Thymus (tissue), 11 donors: ENCODE data around the gene CDKN2A. TPM values are rescaled to one million over a fixed set of nuclear protein-coding genes. Genes with fewer than 3 reads are reported as not detected.

Experiments
- DNase-seq, 9 donors: peaks; one replicate each; pipeline ENCODE4 v3.0.0-alpha.2; 2013; ENCODE audit warnings: low spot score in 9 of 9, low read depth in 6 of 9, missing footprints in 1 of 9
- H3K27ac ChIP-seq, 2 donors: one replicate each; pipeline ENCODE4 v1.5.1; 2013; ENCODE audit warnings: control low read depth in 1 of 2, low read depth in 1 of 2, low read length in 1 of 2, mild to moderate bottlenecking in 1 of 2, moderate library complexity in 1 of 2
- H3K27me3 ChIP-seq, 2 donors: one replicate each; pipeline ENCODE4 v1.5.1; 2013; ENCODE audit warnings: low read length in 1 of 2; ENCODE audit not compliant: control insufficient read depth in 2 of 2, insufficient read depth in 1 of 2
- H3K36me3 ChIP-seq, 2 donors: one replicate each; pipeline ENCODE4 v1.5.1; 2013; ENCODE audit warnings: low read length in 1 of 2, mild to moderate bottlenecking in 1 of 2, moderate library complexity in 1 of 2; ENCODE audit not compliant: control insufficient read depth in 2 of 2, insufficient read depth in 2 of 2
- H3K4me1 ChIP-seq, 2 donors: one replicate each; pipeline ENCODE4 v1.5.1; 2013; ENCODE audit warnings: low read length in 2 of 2; ENCODE audit not compliant: control insufficient read depth in 2 of 2, insufficient read depth in 2 of 2
- H3K4me3 ChIP-seq, 2 donors: one replicate each; pipeline ENCODE4 v1.5.1; 2013; ENCODE audit warnings: low read length in 2 of 2, control low read depth in 1 of 2, mild to moderate bottlenecking in 1 of 2
- H3K9me3 ChIP-seq, 2 donors: one replicate each; pipeline ENCODE4 v1.5.1; 2013; ENCODE audit warnings: low read length in 1 of 2, mild to moderate bottlenecking in 1 of 2; ENCODE audit not compliant: control insufficient read depth in 2 of 2, insufficient read depth in 1 of 2
- WGBS: extraction: QIAGEN DNeasy Blood & Tissue Kit; methylation state at CpG from one replicate; pipeline ENCODE4 v1.1.7; 2013; 5-methylcytosine and 5-hydroxymethylcytosine counted together
- polyA plus RNA-seq: library from polyadenylated mRNA; stranded (reverse); fragments of 200-250 nt; gene quantifications from one replicate; pipeline ENCODE4 v1.2.3, GENCODE V29; 2013
- total RNA-seq: library from RNA; stranded (reverse); fragments of 120-200 nt; gene quantifications from one replicate; pipeline ENCODE4 v1.2.4, GENCODE V29; 2013
- donor health status: healthy.

The CDKN2A gene
- total and polyA plus RNA-seq, 2 donors, result 1.6 to 5.3 TPM

GRCh38 chr9:21936161-21936560 is 58.0 kb downstream of the CDKN2A start:
- no peak overlapping the region for H3K27ac ChIP-seq
- H3K36me3 ChIP-seq, result peaks cover 0 to 3% of the 10 kb centered on the region in 2 donors
- no peak overlapping the region for H3K4me3 ChIP-seq
- no peaks in the 10 kb centered on the region for H3K27me3 ChIP-seq
- 97% methylated on average over 1 of the region's 1 CpG for WGBS
- H3K9me3 ChIP-seq, result no peaks in the 10 kb centered on the region
- H3K4me1 ChIP-seq, result no peaks in the 10 kb centered on the region
- no peak for DNase-seq

DNA sequence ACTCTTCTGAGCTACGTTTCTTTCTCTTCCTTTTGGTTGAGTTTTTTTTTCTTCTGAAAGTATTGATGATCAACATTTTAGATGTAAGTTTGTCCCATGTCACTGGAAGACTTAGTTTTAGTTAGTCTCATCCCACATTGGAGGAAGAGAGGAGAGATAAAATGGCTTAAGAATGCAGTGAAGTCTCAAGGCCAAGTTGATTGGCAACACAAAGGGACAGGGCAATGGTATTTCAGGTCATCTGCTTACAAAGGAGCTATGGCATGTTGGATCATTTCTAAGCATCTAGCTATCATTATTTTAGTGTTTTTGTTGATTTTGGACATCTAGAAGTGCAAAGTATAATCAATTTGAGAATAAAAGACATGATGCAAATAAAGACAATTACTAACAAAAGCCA is 58.6 kb downstream of the CDKN2A start:
- Histone ChIP-seq H3K36me3 (peaks cover 0 to 5% of the 10 kb centered on the region in 2 donors), H3K27me3 (no peaks in the 10 kb centered on the region), H3K27ac (no peak overlapping the region), H3K9me3 (no peaks in the 10 kb centered on the region), H3K4me1 (no peaks in the 10 kb centered on the region), H3K4me3 (no peak overlapping the region)
- no peak for DNase-seq
- WGBS, result 90% methylated on average over 1 of the region's 1 CpG

GRCh38 chr9:21933865-21934264 is 60.3 kb downstream of the CDKN2A start:
- WGBS, result 97% methylated on average over 2 of the region's 2 CpGs
- no peaks in the 10 kb centered on the region for H3K4me1 ChIP-seq
- DNase-seq, result no peak
- H3K36me3 ChIP-seq, result peaks cover 0 to 5% of the 10 kb centered on the region in 2 donors
- H3K27me3 ChIP-seq, result no peaks in the 10 kb centered on the region
- no peaks in the 10 kb centered on the region for H3K9me3 ChIP-seq
- H3K27ac ChIP-seq, result no peak overlapping the region
- no peak overlapping the region for H3K4me3 ChIP-seq

- Histone ChIP-seq H3K9me3 (no peaks in the 10 kb centered on the region), H3K27ac (no peak overlapping the region), H3K36me3 (peaks cover 0 to 5% of the 10 kb centered on the region in 2 donors), H3K4me1 (no peaks in the 10 kb centered on the region), H3K4me3 (no peak overlapping the region), H3K27me3 (no peaks in the 10 kb centered on the region)
- DNase-seq, result no peak
Observed at GRCh38 chr9:21933281-21933680, 60.9 kb downstream of the CDKN2A start.

DNA sequence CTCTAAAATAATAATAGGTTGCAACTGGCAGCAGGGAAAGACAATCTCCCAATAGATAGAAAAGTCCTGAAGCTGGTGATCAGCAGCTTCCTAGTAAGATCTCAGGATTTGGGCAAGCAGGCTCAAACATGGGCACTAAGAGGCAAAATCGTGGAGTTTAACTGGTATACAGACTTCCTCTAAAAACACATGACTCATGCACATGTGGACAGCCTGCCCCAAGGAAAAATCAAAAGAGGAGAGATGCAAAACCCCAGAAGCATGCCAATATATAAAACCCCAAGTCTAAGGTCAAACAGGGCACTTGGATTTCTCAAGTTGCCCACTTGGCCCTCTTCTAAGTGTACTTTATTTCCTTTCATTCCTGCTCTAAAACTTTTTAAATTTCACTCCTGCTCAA is 62.8 kb downstream of the CDKN2A start:
- WGBS, result 95% methylated on average over 1 of the region's 1 CpG
- Histone ChIP-seq H3K27ac (no peak overlapping the region), H3K4me1 (no peaks in the 10 kb centered on the region), H3K9me3 (no peaks in the 10 kb centered on the region), H3K36me3 (peaks cover 0 to 5% of the 10 kb centered on the region in 2 donors), H3K4me3 (no peak overlapping the region), H3K27me3 (no peaks in the 10 kb centered on the region)
- DNase-seq, result no peak

DNA sequence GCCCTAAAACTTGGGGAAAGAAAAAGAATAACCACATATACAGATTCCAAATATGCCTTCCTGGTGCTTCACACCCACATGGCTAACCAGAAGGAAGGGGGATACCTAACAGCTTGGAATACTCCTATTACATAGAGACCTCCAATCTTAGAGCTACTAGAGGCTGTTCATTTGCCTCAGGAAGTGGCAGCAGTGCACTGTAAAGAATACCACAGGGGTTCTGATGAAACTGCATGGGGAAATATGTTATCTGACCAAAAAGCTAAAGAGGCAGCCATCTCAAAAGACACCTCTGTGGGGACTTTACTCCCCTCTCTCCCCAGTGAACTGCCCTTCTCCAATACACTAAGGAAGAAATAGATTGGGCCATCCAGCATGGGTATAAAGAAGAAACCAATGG is 66.4 kb downstream of the CDKN2A start:
- peaks cover 0 to 5% of the 10 kb centered on the region in 2 donors for H3K36me3 ChIP-seq
- H3K4me1 ChIP-seq, result peaks cover 0 to 3% of the 10 kb centered on the region in 2 donors
- DNase-seq, result no peak
- H3K27ac ChIP-seq, result no peak overlapping the region
- no peaks in the 10 kb centered on the region for H3K9me3 ChIP-seq
- no peaks in the 10 kb centered on the region for H3K27me3 ChIP-seq
- no peak overlapping the region for H3K4me3 ChIP-seq

DNA sequence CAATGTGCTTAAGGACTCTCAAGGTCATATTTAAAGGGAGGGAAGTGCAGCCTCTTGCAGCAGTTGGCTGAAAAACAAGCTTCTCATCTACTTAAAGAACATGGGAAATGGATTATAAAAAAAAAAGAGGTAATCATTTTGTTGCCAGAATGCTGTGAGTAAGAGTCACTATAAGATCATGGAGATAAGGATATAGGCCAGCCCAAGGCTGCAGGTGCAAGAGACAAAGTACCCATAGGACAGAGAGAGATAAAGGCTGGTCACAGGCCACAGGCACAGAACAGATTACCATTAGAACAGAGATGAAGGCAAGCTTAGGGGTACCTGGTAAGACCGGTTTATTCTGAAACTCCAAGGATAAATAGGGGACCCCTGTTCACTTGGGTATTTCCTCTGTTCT is 70.5 kb downstream of the CDKN2A start:
- 100% methylated on average over 1 of the region's 1 CpG for WGBS
- Histone ChIP-seq H3K36me3 (no peaks in the 10 kb centered on the region), H3K9me3 (no peaks in the 10 kb centered on the region), H3K4me1 (peaks cover 4 to 11% of the 10 kb centered on the region in 2 donors), H3K27ac (no peak overlapping the region), H3K4me3 (no peak overlapping the region), H3K27me3 (no peaks in the 10 kb centered on the region)
- DNase-seq, result no peak

GRCh38 chr9:21919377-21920362 is 74.5 kb downstream of the CDKN2A start:
- Histone ChIP-seq H3K9me3 (no peaks in the 10 kb centered on the region), H3K4me1 (peaks cover 4 to 11% of the 10 kb centered on the region in 2 donors), H3K27ac (peak overlapping the region; percentile 25 to 71), H3K4me3 (no peak overlapping the region), H3K27me3 (no peaks in the 10 kb centered on the region), H3K36me3 (no peaks in the 10 kb centered on the region)
- 2% methylated on average over 4 of the region's 4 CpGs for WGBS
- DNase-seq, result peak; percentile 28 to 79 (median 42)
